GM10248 (cell line): ENCODE results near the gene ZNF775.

Experiments
- CTCF ChIA-PET: fragments of 300-600 bp; sonication (Branson Sonifier 250); formaldehyde crosslinking; extraction: SDS; loops from one replicate; lab custom pipeline; 2021; ENCODE audit warnings: antibody characterized with exemption; lab: Yijun Ruan, JAX
- POLR2A ChIA-PET: fragments of 350-650 bp; sonication (Branson Sonifier 250); formaldehyde crosslinking; extraction: SDS; loops from one replicate; lab custom pipeline; 2020; ENCODE audit warnings: antibody characterized with exemption; lab: Yijun Ruan, JAX
- DNase-seq: peaks from one replicate; pipeline ENCODE4 v3.0.0; 2012; ENCODE audit errors: extremely low spot score
- TF ChIP-seq, protein P1 (sequence below): IDR thresholded peaks from 2 replicates; pipeline ENCODE4 v1.5.1; 2012; ENCODE audit warnings: mild to moderate bottlenecking, low read depth; ENCODE audit errors: extremely low read depth, missing control alignments, control extremely low read depth

The ZNF775 gene

DNA sequence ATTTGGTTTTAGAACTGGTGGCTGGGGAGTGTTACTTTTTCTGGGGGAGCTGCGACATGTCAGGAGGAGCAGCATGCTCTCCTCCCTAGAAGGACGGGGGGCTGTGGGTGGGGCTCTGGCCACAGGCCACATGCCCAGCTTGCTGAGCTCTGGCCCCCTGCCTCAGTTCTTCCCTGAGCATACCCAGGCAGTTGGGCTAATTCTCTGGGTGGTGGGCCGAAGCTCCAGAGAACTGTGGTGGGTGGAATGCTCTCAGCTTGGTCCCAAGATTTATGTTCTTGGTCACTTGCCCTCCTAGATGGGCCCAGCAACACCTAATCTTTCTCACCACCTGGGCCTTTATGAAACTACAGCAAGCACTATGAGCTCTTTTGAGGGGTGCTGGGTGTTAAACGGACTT lies 5.1 kb upstream of the ZNF775 start:
- ChIA-PET POLR2A (interaction anchor here (0.9 to 1.0 kb wide), 2 partner anchors 19 to 35 kb away, joined by 3 read pairs; no protein-coding TSS in a partner anchor), CTCF (interaction anchor here (1.1 to 2.3 kb wide), 7 partner anchors 8 to 59 kb away, joined by 3 to 10 read pairs (median 3); a partner anchor contains a TSS)
- DNase-seq, result no peak
- TF ChIP-seq, protein P1, sequence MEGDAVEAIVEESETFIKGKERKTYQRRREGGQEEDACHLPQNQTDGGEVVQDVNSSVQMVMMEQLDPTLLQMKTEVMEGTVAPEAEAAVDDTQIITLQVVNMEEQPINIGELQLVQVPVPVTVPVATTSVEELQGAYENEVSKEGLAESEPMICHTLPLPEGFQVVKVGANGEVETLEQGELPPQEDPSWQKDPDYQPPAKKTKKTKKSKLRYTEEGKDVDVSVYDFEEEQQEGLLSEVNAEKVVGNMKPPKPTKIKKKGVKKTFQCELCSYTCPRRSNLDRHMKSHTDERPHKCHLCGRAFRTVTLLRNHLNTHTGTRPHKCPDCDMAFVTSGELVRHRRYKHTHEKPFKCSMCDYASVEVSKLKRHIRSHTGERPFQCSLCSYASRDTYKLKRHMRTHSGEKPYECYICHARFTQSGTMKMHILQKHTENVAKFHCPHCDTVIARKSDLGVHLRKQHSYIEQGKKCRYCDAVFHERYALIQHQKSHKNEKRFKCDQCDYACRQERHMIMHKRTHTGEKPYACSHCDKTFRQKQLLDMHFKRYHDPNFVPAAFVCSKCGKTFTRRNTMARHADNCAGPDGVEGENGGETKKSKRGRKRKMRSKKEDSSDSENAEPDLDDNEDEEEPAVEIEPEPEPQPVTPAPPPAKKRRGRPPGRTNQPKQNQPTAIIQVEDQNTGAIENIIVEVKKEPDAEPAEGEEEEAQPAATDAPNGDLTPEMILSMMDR, result no peak

DNA sequence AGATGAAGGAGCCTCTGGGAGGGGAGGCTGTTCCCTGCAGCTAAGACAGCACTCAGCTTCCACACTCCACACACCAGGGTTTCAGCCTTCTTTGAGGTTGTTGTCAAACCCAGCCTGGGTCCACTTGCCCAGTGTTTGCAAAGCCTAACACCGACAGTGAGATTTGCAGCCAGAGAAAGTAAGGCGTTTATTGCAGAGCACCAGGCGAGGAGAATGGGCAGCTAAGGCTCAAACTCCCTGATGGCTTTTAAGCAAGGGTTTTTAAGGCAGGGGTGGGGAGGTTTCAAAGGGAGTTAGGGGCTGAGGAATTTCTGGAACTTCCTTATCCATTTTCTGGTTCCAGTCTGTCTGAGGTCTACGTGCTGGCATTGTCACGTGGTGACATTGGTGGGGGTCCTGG lies 4.7 kb upstream of the ZNF775 start:
- ChIA-PET POLR2A (interaction anchor here (0.9 kb wide), 1 partner anchor 20 kb away, joined by 3 read pairs; no protein-coding TSS in a partner anchor), CTCF (interaction anchor here (1.1 to 2.3 kb wide), 7 partner anchors 8 to 59 kb away, joined by 3 to 10 read pairs (median 3); a partner anchor contains a TSS)
- TF ChIP-seq, protein P1, result no peak
- DNase-seq, result no peak

DNA sequence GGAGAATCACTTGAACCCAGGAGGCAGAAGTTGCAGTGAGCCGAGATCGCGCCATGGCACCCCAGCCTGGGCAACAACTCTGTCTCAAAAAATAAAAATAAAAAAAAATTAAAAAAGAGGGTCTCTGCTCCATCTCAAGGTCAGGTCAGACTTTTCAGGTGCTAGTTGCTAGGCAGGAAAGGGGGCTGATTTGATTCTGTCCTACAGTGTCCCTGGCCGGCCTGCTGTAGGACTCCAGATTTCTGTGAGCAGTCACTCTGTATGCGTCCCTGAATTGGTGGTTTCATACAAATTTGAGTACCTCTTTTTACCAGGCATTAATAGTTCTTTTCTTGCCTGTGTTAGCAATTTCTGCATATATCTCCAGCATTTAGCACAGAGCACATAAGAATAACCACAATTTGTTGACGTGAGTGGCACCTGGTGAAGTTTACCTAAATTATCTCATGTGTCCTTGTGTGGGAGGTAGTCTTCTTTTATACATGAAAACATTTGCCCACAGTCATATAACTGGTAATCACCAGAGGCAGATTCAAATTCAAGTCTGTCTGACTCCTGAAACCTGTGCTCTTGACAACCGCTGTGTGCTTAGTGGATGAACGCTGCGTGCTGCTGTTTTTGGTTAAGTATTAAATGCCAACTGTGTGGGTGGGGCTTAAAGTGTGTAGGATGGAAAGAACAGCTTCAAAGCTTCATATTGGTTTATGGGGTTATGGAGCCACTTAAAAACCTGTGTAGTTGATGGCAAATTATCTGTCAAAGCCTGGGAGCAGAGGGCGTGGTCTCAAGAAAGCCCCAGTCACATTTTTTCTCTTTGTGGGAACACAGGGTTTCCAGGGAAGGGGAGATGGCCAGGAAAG lies 3.2 kb upstream of the ZNF775 start:
- no peak for DNase-seq
- ChIA-PET CTCF (interaction anchor here (0.9 to 2.5 kb wide), 5 partner anchors 9 to 46 kb away, joined by 3 to 10 read pairs (median 3); a partner anchor contains a TSS), POLR2A (interaction anchor here (0.6 to 1.3 kb wide), 2 partner anchors 10 to 1378 kb away, joined by 3 read pairs; no protein-coding TSS in a partner anchor)
- TF ChIP-seq, protein P1, result no peak

DNA sequence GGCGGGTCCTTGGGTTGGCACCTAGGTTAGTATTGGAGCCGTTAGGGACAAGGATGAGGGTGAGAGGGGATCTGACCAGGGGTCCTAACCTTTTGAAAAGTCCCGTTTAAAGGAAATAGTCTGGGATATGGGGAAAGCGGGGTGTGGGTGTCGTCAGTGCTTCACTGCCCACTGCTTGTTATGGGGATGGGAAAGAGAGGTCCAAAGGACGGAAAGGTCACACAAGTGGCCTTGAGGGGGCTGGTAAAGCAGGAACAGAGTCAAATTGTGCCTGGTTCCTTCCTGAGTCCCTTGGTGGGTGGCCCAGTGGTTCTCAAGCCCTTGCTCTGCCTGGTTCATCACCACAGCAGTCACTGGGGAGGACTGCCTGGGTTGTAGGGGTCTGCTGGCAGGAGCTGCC lies 2.6 kb upstream of the ZNF775 start:
- no peak for DNase-seq
- CTCF ChIA-PET, result interaction anchor here (1.1 to 2.5 kb wide), 4 partner anchors 10 to 24 kb away, joined by 3 to 8 read pairs (median 7); no protein-coding TSS in a partner anchor
- POLR2A ChIA-PET, result no interaction called here
- TF ChIP-seq, protein P1, result no peak

DNA sequence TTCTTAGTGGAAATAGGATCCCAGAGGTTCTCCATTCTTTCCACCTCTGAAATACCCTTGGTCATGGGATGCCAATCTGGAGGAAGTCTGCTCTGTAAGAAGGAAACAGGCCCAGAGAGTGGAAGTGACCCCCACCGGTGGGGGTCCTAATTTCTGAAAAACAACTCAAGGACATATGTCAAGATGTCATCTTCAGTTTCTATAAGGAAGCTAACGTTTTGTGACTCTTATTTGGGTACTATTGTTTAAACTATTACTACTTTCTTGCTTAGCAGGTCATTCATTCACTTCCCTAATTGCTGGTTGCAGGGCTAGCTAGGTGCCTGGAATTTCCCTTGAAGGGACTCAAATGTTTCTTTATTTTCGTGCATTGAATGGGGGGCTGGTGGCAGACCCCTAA lies 1.9 kb upstream of the ZNF775 start:
- POLR2A ChIA-PET, result interaction anchor here (1.5 kb wide), 1 partner anchor 11 kb away, joined by 4 read pairs; no protein-coding TSS in a partner anchor
- DNase-seq, result no peak
- CTCF ChIA-PET, result interaction anchor here (1.0 to 2.5 kb wide), 10 partner anchors 8 to 63 kb away, joined by 3 to 16 read pairs (median 5); partner anchors contain the start of gene REPIN1
- TF ChIP-seq, protein P1, result no peak

DNA sequence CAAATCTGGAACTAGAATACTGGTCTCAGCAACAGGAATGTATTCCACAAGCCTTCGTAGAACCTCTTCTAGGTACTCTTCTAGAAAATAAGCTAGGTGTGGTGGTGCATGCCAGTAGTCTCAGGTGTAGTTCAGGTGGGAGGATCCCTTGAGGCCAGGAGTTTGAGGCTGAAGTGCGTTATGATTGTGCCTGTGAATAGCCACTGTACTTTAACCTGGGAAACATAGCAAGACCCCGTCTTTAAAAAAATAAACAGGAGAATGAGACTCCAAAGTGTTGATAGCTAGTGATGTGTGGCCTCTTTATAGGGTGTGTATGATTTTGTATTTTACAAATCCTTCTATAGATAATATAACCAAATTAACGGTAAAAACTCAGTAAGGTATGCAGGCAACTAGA lies 1.5 kb upstream of the ZNF775 start:
- CTCF ChIA-PET, result interaction anchor here (1.0 to 2.5 kb wide), 11 partner anchors 9 to 63 kb away, joined by 3 to 16 read pairs (median 4); partner anchors contain the start of gene REPIN1
- DNase-seq, result no peak
- POLR2A ChIA-PET, result interaction anchor here (1.0 to 1.5 kb wide), 3 partner anchors 8 to 12 kb away, joined by 3 to 5 read pairs (median 4); partner anchors contain the start of gene REPIN1

More for the DNA sequence above, 1.5 kb upstream of the ZNF775 start:
- TF ChIP-seq, protein P1, result no peak
